ENCODE data around the gene RTP3. TPM values are rescaled to one million over a fixed set of nuclear protein-coding genes. Genes with fewer than 3 reads are reported as not detected.
"Not testable (repeated sequence)": the region's sequence is repeated elsewhere in the genome, so short reads cannot be mapped to it uniquely, and the experiment has no call there.

RTP3 gene
- total RNA-seq, 1 experiment from 2014 or later, result not detected

GRCh38 chr3:46546896-46547440, 49.2 kb downstream of the RTP3 start:
- no peak for DNase-seq (ENCODE audit: low spot score)

- DNase-seq (ENCODE audit: low spot score), result not testable (repeated sequence)
These were observed 50.8 kb downstream of the RTP3 start for GRCh38 chr3:46548611-46549010.

- no peak for DNase-seq (ENCODE audit: low spot score)
These were observed 51.7 kb downstream of the RTP3 start for GRCh38 chr3:46549408-46549904.

- DNase-seq (ENCODE audit: low spot score), result no peak
These were observed 52.2 kb downstream of the RTP3 start for GRCh38 chr3:46549989-46550388.

Other genes with a start within 250 kb of the RTP3 start
- not detected in 2 replicates for gene CCR2, start 143.9 kb upstream of the RTP3 start, total RNA-seq (2014; rRNA removed; shearing (Covaris generic))
- not detected in 2 replicates for gene CCR5, start 127.0 kb upstream of the RTP3 start, total RNA-seq (2014; rRNA removed; shearing (Covaris generic))
- 0.72 TPM in 1 of 2 replicates, not detected in the other for gene CCRL2, start 90.7 kb upstream of the RTP3 start, total RNA-seq (2014; rRNA removed; shearing (Covaris generic))
- not detected in 2 replicates for gene LTF, start 33.1 kb upstream of the RTP3 start, total RNA-seq (2014; rRNA removed; shearing (Covaris generic))
- 0.07 TPM in 1 of 2 replicates, not detected in the other for gene LRRC2, start 68.3 kb downstream of the RTP3 start, total RNA-seq (2014; rRNA removed; shearing (Covaris generic))
- not detected in 2 replicates for gene FAM240A, start 114.5 kb downstream of the RTP3 start, total RNA-seq (2014; rRNA removed; shearing (Covaris generic))
- 5.4 and 5.6 TPM in 2 replicates for gene ALS2CL, start 195.7 kb downstream of the RTP3 start, total RNA-seq (2014; rRNA removed; shearing (Covaris generic))
- 0.12 TPM in 1 of 2 replicates, not detected in the other for gene TMIE, start 203.4 kb downstream of the RTP3 start, total RNA-seq (2014; rRNA removed; shearing (Covaris generic))
- gene PRSS50, start 219.9 kb downstream of the RTP3 start, total RNA-seq (2014; rRNA removed; shearing (Covaris generic)), result not detected in 2 replicates

Data from A172 (cell line).